Astrocyte (in vitro differentiated cells and primary cell): ENCODE measurements around the gene ARHGAP24.

Experiments used
- CTCF ChIP-seq: IDR thresholded peaks from 2 replicates; pipeline ENCODE4 v1.5.1; 2011; ENCODE audit warnings: low read depth, mild to moderate bottlenecking, inconsistent platforms, low read length, moderate library complexity; ENCODE audit not compliant: insufficient read depth
- EZH2 ChIP-seq: IDR thresholded peaks from 2 replicates; pipeline ENCODE4 v1.6.1; 2012; ENCODE audit warnings: mild to moderate bottlenecking, low read length, inconsistent platforms; ENCODE audit not compliant: insufficient read depth

- TF ChIP-seq CTCF (no peak), EZH2 (no peak)
Observed at GRCh38 chr4:85459736-85460135, 15.2 kb upstream of the ARHGAP24 start.
